Vagina (tissue), 2 donors: ENCODE results near the gene CYP2C19. TPM values are rescaled to one million over a fixed set of nuclear protein-coding genes. Genes with fewer than 3 reads are reported as not detected.
"Not testable (repeated sequence)": the region's sequence is repeated elsewhere in the genome, so short reads cannot be mapped to it uniquely, and the experiment has no call there.

ENCODE experiments used
- DNase-seq, 2 donors: peaks; one replicate each; pipeline ENCODE4 v3.0.0-alpha.2; 2017; ENCODE audit errors: extremely low spot score in 2 of 2
- H3K27ac ChIP-seq: fragments of 200-600 bp; sonication (generic); one replicate; pipeline ENCODE4 v1.5.1; 2019
- H3K27me3 ChIP-seq: fragments of 200-600 bp; sonication (generic); one replicate; pipeline ENCODE4 v1.5.1; 2019
- H3K36me3 ChIP-seq, 2 donors: fragments of 200-600 bp; sonication (generic); one replicate each; pipeline ENCODE4 v1.5.1; 2017 to 2019
- H3K4me1 ChIP-seq: fragments of 200-600 bp; sonication (generic); one replicate; pipeline ENCODE4 v1.5.1; 2019
- H3K4me3 ChIP-seq, 2 donors: fragments of 200-600 bp; sonication (generic); 1 replicate in 1 of 2; 2 replicates in 1 of 2; pipeline ENCODE4 v1.5.1; 2016 to 2019
- H3K9me3 ChIP-seq: fragments of 200-600 bp; sonication (generic); one replicate; pipeline ENCODE4 v1.5.1; 2019
- CTCF ChIP-seq, 3 experiments: fragments of 450-650 bp in 2 of 3; fragments of 200-600 bp in 1 of 3; sonication (generic) in 1 of 3; IDR thresholded peaks; one replicate each; pipeline ENCODE4 v1.5.1; 2017 to 2019; ENCODE audit warnings: antibody characterized with exemption in 3 of 3, mild to moderate bottlenecking in 2 of 3, moderate library complexity in 2 of 3
- POLR2A ChIP-seq, 2 donors: fragments of 450-650 bp; IDR thresholded peaks; one replicate each; pipeline ENCODE4 v1.6.1; 2017; ENCODE audit warnings: antibody characterized with exemption in 2 of 2, mild to moderate bottlenecking in 2 of 2, moderate library complexity in 2 of 2
- POLR2AphosphoS5 ChIP-seq, 2 donors: sonication (generic); formaldehyde crosslinking; IDR thresholded peaks; one replicate each; pipeline ENCODE4 v1.9.0; 2017; ENCODE audit warnings: antibody characterized with exemption in 2 of 2, mild to moderate bottlenecking in 2 of 2, low read depth in 1 of 2; ENCODE audit not compliant: insufficient read depth in 1 of 2
- intact Hi-C: fragments of 100-400 bp; cut with DNase I; formaldehyde crosslinking; loops from one replicate; pipeline ENCODE4 v1.15.1; 2023
- total RNA-seq: library from RNA; depleted of rRNA; stranded (reverse); fragments of >200 nt; gene quantifications from one replicate; pipeline ENCODE4 v1.2.3, GENCODE V29; 2016

Gene CYP2C19
- total RNA-seq, 1 donor from 2014 or later: 6.1 TPM

GRCh38 chr10:94747838-94748237 lies 14.6 kb upstream of the CYP2C19 start:
- Histone ChIP-seq H3K27ac (no peak overlapping the region), H3K9me3 (no peaks in the 10 kb centered on the region), H3K4me1 (no peaks in the 10 kb centered on the region), H3K4me3 (no peak overlapping the region), H3K36me3 (no peaks in the 10 kb centered on the region), H3K27me3 (no peaks in the 10 kb centered on the region)
- DNase-seq: no peak
- TF ChIP-seq POLR2A (IDR thresholded peaks at IDR 0.05) (no peak), CTCF (IDR thresholded peaks at IDR 0.05) (no peak), POLR2AphosphoS5 (IDR thresholded peaks at IDR 0.05; ENCODE audit: insufficient read depth in 1 of 2, low read depth in 1 of 2) (no peak)
- intact Hi-C loops: no loop called here

- Histone ChIP-seq H3K36me3 (no peaks in the 10 kb centered on the region), H3K9me3 (no peaks in the 10 kb centered on the region), H3K4me1 (no peaks in the 10 kb centered on the region), H3K4me3 (no peak overlapping the region), H3K27me3 (no peaks in the 10 kb centered on the region), H3K27ac (no peak overlapping the region)
- TF ChIP-seq CTCF (IDR thresholded peaks at IDR 0.05) (no peak), POLR2A (IDR thresholded peaks at IDR 0.05) (no peak), POLR2AphosphoS5 (IDR thresholded peaks at IDR 0.05; ENCODE audit: insufficient read depth in 1 of 2, low read depth in 1 of 2) (no peak)
- DNase-seq: no peak
- intact Hi-C loops: no loop called here
Observed at GRCh38 chr10:94757916-94758315, 4.6 kb upstream of the CYP2C19 start.

GRCh38 chr10:94760586-94761178 lies 1.8 kb upstream of the CYP2C19 start:
- Histone ChIP-seq H3K4me3 (no peak overlapping the region), H3K9me3 (no peaks in the 10 kb centered on the region), H3K36me3 (no peaks in the 10 kb centered on the region), H3K27me3 (no peaks in the 10 kb centered on the region), H3K27ac (no peak overlapping the region), H3K4me1 (no peaks in the 10 kb centered on the region)
- intact Hi-C loops: no loop called here
- TF ChIP-seq POLR2AphosphoS5 (IDR thresholded peaks at IDR 0.05; ENCODE audit: insufficient read depth in 1 of 2, low read depth in 1 of 2): no peak
- TF ChIP-seq POLR2A (IDR thresholded peaks at IDR 0.05): no peak
- TF ChIP-seq CTCF (IDR thresholded peaks at IDR 0.05): no peak
- no peak for DNase-seq

- H3K9me3 ChIP-seq, H3K4me1 ChIP-seq, H3K4me3 ChIP-seq, intact Hi-C loops, H3K27ac ChIP-seq, H3K36me3 ChIP-seq, DNase-seq, H3K27me3 ChIP-seq: not testable (repeated sequence)
Observed at GRCh38 chr10:94775425-94775824, 12.9 kb downstream of the CYP2C19 start.

- H3K4me1 ChIP-seq: no peaks in the 10 kb centered on the region
- no peak overlapping the region for H3K4me3 ChIP-seq
- intact Hi-C loops: no loop called here
Observed at GRCh38 chr10:94777886-94778458, 15.5 kb downstream of the CYP2C19 start.

More at GRCh38 chr10:94777886-94778458, 15.5 kb downstream of the CYP2C19 start:
- TF ChIP-seq CTCF (IDR thresholded peaks at IDR 0.05) (no peak), POLR2AphosphoS5 (IDR thresholded peaks at IDR 0.05; ENCODE audit: insufficient read depth in 1 of 2, low read depth in 1 of 2) (no peak), POLR2A (IDR thresholded peaks at IDR 0.05) (no peak)
- no peak for DNase-seq
- H3K27me3 ChIP-seq: no peaks in the 10 kb centered on the region
- H3K36me3 ChIP-seq: no peaks in the 10 kb centered on the region
- H3K27ac ChIP-seq: no peak overlapping the region
- H3K9me3 ChIP-seq: no peaks in the 10 kb centered on the region
